GM19025 (cell line): ENCODE results near the gene WBP4.
"Not testable (repeated sequence)": the region's sequence is repeated elsewhere in the genome, so short reads cannot be mapped to it uniquely, and the experiment has no call there.

Experiments
- ATAC-seq: cut with Tn5 transposase; IDR thresholded peaks from one replicate; pipeline ENCODE4 v1.9.1; 2021; ENCODE audit warnings: mild to moderate bottlenecking, low read depth, moderate library complexity; ENCODE audit not compliant: unreplicated experiment

Gene WBP4

GRCh38 chr13:41061075-41061913 lies at the start of gene WBP4:
Gene WBP4, plus strand, starts transcription at chr13:41061509. Its CDS starts 165 bp downstream, at chr13:41061674.
- peak; percentile 71 for ATAC-seq

- no peak for ATAC-seq
These were observed 48.8 kb upstream of the WBP4 start for GRCh38 chr13:41012536-41012935.

- no peak for ATAC-seq
These were observed 47.5 kb upstream of the WBP4 start for GRCh38 chr13:41013835-41014234.

- no peak for ATAC-seq
These were observed 45.4 kb upstream of the WBP4 start for GRCh38 chr13:41015920-41016319.

GRCh38 chr13:41017159-41017558 lies 44.1 kb upstream of the WBP4 start:
- ATAC-seq = no peak

GRCh38 chr13:41017817-41018601 lies 43.3 kb upstream of the WBP4 start:
- no peak for ATAC-seq

- no peak for ATAC-seq
These were observed 42.7 kb upstream of the WBP4 start for GRCh38 chr13:41018602-41018948.

GRCh38 chr13:41019011-41019487 lies 42.3 kb upstream of the WBP4 start, which contains the start of gene ELF1:
Gene ELF1, minus strand, starts transcription at chr13:41019316. Its CDS starts 37,262 bp downstream, at chr13:40982054.
- peak; percentile 88 for ATAC-seq

- no peak for ATAC-seq
These were observed 41.5 kb upstream of the WBP4 start for GRCh38 chr13:41019578-41020347.

- no peak for ATAC-seq
These were observed 35.8 kb upstream of the WBP4 start for GRCh38 chr13:41025518-41025917.

- no peak for ATAC-seq
These were observed 34.5 kb upstream of the WBP4 start for GRCh38 chr13:41026788-41027187.

GRCh38 chr13:41028051-41028450 lies 33.3 kb upstream of the WBP4 start:
- no peak for ATAC-seq

GRCh38 chr13:41029629-41030028 lies 31.7 kb upstream of the WBP4 start:
- ATAC-seq = no peak

- no peak for ATAC-seq
These were observed 28.5 kb upstream of the WBP4 start for GRCh38 chr13:41032691-41033376.

- ATAC-seq = no peak
These were observed 26.9 kb upstream of the WBP4 start for GRCh38 chr13:41034382-41034781.

- no peak for ATAC-seq
These were observed 26.4 kb upstream of the WBP4 start for GRCh38 chr13:41034881-41035280.

GRCh38 chr13:41036557-41036956 lies 24.8 kb upstream of the WBP4 start:
- not testable (repeated sequence) for ATAC-seq

- ATAC-seq = no peak
These were observed 21.6 kb upstream of the WBP4 start for GRCh38 chr13:41039746-41040145.

- ATAC-seq = no peak
These were observed 20.6 kb upstream of the WBP4 start for GRCh38 chr13:41040584-41041334.
